HG02973 (cell line): ENCODE results near the gene NDFIP2.
A peak's percentile ranks its signal among the peaks of the same experiment; 100 is the strongest.

Experiments used
- ATAC-seq: cut with Tn5 transposase; IDR thresholded peaks from one replicate; pipeline ENCODE4 v1.9.1; 2021; ENCODE audit warnings: moderate library complexity; ENCODE audit not compliant: unreplicated experiment

Gene NDFIP2, protein sequence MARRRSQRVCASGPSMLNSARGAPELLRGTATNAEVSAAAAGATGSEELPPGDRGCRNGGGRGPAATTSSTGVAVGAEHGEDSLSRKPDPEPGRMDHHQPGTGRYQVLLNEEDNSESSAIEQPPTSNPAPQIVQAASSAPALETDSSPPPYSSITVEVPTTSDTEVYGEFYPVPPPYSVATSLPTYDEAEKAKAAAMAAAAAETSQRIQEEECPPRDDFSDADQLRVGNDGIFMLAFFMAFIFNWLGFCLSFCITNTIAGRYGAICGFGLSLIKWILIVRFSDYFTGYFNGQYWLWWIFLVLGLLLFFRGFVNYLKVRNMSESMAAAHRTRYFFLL

DNA sequence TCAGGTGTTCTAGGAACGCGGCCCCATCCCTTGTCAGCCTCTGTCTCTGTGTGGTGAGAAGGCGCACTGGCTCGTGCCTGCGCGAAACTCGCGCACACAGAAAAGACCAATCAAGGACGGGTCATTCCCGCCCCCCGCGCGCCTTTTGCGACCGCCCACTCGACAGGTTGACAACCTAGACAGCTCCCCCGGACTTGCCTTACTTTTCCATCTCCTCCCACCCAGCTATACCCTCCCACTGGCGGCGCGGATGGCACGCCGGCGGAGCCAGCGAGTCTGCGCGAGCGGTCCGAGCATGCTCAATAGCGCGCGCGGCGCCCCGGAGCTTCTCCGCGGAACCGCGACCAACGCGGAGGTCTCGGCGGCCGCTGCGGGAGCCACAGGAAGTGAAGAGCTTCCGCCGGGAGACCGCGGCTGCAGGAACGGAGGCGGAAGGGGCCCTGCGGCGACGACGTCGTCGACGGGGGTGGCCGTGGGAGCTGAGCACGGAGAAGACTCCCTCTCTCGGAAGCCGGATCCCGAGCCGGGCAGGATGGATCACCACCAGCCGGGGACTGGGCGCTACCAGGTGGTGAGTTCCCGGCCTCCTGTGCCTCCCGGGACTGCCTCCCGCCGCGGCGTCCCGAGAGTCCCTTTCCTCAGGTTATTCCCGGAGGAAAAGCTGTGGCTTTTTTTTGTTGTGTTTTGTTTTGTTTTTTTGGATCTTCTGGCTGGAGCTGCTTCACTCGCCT is at the start of gene NDFIP2:
TSS of gene NDFIP2 (plus strand) at position 202 of the 731 bp plus-strand sequence. CDS start at position 251, 49 bp downstream.
- ATAC-seq = peak; percentile 80

DNA sequence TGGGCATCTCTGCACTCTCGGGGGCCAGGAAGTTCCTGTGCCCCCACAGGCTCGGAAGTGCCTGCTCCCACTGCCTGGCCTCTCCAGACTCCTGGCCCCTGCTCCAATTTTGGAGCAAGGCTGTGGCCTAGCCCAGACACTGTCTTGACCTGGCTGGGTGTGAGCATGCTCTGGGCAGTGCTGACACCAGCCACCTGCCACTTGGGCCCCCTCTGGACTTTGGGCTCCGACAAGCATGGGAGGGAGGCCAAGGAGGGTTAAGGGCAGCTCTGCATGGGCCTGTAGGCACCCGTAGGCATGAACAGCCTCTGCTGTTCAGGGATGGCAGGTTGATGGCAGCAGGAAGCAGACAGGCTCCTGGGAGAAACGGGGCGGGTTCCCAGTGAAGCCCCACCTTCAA is 48.9 kb upstream of the NDFIP2 start:
- no peak for ATAC-seq

DNA sequence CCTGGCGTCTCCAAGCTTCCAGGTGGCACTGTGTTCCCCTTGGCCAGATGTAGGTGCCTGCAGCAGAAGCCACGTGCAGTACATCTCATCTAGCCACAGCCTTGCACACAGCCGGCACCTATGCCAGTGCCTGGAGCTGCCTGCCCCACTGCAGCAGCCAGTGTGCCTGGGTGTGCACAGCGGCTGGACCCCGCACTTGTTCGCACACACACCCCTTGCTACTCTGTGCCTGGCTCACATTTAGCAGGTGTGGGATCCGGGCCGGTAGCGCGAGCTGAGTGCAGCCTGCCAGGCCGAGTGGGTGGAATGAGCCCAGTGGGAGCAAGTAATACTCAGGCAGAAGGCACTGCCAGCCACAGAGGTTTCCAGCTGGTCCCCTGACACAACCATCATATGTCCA is 48.0 kb upstream of the NDFIP2 start:
- ATAC-seq = no peak

DNA sequence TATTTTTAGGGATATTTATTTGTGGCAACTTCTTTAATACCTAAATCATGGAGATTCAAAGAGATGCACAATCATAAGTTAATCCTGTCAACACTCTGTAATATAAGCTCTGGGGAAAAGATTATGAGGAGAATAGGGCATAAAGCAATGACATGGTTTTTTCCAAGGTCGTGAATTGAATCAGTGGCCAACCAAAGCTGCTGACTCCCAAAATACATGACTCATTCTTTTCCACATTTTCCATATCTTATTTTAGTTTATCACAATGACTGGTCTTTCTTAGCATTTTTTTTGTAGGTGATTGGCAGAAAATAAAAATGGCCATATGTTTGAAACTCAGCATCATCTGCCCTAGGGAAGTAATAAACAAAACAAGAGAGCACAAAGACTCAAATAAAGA is 46.4 kb upstream of the NDFIP2 start:
- no peak for ATAC-seq

DNA sequence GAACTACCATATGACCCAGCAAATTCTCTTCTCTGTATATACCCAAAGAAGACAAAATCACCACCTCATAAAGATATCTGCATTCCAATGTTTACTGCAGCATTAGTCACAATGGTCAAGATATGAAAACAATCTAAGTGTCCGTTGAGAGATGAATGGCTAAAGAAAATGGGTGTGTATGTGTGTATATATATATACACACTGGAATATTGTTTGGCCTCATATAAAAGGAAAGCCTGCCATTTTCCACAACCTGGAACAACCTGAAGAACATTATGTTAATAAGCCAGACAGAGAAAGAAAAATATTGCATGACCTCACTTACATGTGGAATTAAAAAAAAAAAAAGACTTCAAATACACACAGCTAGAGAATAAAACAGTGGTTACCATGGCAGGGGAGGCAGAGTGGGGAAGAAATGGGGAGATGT is 45.4 kb upstream of the NDFIP2 start:
- ATAC-seq = no peak

DNA sequence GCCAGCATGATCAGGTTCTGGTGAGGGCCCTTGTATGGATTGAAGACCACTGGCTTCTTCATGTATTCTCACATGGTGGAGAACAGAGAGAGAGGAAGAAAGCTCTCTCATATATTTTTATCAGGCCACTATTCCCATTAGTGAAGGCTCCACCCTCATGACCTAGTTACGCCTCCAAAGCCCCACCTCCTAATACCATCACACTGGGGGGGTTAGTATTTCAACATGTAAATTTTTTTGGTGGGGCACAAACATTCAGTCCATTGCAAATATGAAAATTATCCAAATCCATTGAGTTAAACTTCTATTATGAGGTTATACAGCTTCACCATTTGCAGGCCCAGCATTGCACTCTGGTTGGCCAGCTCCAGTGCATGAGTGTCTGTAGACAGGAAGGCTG is 41.7 kb upstream of the NDFIP2 start:
- ATAC-seq = no peak

DNA sequence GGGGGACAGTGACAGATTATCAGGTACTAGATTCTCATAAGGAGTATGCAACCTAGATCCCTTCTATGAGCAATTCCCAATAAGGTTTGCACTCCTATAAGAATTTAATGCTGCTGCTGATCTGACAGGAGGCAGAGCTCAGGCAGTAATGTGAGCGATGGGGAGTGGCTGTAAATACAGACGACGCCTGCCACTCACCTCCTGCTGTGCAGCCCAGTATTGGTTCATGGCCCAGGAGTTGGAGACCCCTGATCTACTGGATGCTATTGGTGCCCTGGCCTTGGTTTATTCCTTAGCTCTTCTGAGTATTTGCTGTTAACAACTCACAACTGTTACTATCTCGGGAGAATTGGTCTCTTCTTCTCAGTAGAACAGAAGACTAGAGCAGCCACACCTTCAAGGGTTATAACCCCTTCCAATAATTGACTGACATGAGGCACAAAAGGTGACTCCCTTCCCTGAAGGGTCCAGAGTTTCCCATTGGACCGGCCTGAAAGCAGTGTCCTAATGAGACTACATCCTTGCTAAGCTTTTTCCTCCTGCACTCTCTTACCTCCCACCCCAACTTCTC is 39.9 kb upstream of the NDFIP2 start:
- no peak for ATAC-seq

DNA sequence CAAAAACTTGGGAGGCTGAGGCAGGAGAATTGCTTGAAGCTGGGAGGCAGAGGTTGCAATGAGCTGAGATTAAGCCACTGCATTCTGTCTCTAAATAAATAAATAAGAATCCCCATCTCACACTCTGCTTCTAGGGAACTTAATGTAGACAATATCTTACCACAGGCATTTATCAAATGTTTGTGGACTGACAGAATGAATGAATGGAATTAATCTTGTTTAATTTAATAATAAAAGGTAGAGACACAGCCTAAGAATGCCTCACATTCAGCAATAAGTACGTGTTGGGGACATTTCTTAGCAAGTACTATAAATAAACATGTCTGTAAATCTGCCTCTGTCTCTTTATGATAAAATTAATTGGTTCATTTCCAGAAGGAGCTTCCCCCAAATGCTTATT is 38.7 kb upstream of the NDFIP2 start:
- no peak for ATAC-seq

DNA sequence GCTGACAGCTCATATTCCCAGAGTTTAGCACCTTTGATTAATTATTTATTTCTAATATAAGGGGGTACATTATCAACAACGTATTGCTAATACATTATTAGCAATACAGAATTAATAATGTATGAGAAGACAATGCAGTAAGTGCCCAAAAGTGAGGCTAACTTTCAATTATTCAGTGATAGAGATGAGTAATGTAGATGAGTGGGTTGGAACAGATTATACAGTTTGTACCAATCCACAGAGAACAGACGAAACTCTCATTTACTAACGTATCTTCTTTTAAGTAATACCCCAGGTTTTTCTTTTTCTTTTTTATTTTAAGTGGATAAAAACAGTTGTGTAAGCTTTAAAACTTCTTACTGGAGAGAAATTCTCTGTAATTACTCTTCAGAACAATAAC is 38.2 kb upstream of the NDFIP2 start:
- ATAC-seq = no peak

DNA sequence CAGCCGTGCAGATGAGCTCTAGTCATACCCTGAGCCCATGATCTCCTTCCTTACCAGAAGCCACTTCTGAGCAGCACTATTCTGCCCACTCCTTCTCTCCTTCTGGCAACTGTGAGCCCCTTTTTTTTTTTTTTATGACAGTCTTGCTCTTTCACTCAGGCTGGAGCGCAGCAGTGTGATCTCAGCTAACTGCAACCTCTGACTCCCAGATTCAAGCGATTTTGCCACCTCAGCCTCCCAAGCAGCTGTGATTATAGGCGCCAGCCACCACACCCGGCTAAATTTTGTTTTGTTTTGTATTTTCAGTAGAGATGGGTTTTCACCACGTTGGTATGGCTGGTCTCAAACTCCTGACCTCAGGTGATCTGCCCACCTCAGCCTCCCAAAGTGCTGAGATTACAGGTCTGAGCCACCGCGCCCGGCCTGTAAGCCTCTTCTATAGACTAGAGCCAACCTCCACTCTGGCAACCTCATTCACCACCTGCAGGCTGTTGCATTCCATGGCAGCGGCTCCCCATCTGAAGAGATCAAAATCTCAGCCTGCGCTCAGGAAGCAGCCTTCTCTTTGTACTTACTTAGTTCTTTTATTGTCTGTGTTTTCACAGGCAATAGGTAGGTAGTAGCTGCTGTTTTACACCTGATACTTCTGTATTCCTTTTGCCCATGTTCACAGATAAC is 34.8 kb upstream of the NDFIP2 start:
- no peak for ATAC-seq

DNA sequence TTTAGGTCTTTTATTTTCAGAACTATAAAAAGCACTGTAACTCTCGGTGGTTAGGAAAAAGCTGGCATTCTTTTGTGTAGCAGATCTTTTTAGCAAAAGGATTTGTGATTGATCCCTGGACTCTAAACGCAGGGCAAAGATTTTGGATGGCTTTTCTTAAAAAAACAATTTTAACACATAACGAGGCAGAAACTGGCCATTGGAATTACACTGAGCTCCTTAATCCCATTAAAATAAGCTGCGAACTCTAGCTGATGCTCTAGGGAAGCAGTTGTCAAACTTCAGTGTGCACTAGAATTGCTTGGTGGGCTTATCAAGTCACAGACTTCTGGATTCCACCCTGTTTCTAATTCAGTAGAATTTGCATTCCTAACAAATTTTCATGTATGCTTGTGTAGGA is 33.8 kb upstream of the NDFIP2 start:
- no peak for ATAC-seq

DNA sequence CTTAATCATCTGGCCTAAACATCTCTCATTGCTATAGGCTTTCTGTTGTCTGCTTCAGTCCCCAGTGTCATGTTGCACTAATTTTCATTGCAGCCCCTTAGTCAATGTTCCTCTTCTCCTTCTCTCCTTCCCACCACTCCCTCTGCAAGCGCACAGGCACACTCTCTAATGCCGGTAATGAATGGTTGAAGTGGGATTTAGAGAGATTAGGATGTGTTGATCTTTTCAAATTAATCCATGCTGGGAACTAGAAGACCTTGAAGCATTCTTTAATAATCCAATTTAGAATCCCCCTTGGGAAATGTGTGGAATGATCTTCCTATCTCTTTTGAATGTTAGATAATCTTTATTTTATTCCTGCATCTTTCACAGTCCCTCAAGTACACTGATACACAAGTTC is 33.2 kb upstream of the NDFIP2 start:
- no peak for ATAC-seq

DNA sequence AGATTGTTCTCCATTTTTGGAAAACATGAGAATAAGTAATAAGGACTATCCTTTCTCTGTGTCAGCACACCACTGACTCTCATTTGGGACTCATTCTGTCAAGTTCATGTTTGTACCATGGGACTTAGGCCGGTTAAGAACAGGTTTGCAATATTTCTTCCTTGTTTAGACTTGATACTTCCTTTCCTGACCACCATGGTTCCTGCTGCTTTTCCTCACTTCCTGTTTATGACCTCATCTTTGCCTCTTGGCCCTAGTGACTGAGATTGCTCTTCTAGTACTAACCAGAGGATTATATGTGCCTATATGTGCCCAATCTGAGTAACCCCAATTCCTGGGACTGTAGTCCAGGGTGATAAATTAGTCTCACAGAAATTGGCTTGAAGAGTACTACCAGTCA is 32.5 kb upstream of the NDFIP2 start:
- ATAC-seq = no peak

DNA sequence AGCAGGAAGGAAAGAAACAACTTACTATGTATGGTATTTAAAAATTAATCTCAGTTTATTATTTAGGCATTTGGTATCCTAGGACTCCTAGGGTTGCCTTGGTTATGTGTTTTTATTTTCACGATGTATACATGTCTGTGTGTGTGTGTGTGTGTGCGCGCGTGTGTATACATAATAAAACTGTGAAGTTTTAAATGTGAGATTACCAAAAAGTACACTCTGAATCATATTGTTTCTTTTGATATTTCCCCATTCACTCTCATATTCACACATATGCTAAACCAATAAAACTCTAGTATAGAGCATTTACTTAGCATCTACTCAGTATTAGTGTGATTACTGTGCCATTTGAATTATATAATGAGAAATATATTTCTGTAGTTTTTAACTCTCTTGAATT is 30.8 kb upstream of the NDFIP2 start:
- no peak for ATAC-seq

DNA sequence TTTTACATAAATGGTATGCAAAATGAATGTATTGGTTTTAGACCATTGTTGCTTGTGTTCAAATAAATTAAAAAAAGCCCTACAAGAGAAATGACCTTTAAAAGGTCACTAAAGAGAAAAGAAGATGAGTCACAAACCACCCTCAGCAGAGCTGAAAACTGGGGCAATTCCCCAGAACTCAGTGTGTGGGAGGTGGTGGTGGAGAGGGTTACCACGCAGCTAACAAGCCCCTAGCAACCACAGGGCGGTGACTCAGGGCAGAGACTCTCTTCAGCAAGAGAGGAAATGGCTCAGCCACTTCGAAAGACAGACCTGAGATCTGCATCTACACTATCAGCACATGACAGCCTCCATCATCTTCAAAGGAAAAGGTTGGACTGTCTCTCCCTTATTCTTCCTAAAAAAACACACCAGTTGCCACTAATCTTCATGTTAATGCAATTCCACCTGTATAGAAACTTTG is 29.4 kb upstream of the NDFIP2 start:
- ATAC-seq = peak; percentile 99

DNA sequence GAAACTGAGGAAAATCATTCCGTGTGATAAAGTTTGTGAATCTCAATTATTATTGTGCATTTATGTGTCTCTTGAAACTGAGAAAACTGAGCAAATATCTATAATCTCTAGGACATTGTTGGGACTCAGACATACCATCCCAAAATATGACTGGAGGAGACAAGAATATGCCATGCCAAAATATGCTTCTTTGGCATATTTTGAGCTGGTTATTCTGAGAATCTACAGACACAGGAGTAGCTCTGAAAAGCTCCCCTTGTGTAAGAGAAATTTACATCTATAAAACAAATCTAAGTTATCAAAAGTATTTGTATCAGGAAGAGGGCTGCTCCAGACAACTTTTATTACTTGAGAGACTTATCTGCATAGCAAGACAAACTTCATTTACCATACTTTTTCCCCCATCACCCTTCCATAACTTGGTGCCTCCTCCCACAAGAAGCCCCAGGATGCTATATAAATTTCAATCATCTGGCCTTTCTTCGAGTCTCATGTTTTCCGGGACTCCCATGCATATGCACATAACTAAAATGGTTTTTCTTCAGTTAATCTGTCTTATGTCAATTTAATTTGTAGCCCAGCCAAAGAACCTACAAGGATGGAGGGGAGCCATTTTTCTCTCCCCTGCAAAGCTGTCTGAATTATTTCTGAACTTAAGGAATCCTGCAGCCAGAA is 28.6 kb upstream of the NDFIP2 start:
- ATAC-seq = no peak

DNA sequence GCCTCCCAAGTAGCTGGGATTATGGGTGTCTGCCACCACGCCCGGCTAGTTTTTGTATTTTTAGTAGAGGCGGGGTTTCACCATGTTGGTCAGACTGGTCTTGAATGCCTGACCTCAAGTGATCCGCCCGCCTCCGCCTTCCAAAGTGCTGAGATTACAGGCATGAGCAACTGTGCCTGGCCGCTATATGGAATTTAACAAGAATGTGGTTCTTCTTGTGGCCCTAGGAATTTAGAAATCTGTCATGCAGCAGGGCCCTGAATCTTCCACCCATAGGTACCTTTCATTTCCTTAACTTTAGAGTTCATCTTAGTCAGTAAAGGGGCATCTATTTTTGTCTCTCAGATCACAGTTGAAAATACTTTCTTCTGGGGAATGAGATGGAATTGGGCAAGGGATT is 25.6 kb upstream of the NDFIP2 start:
- ATAC-seq = no peak

DNA sequence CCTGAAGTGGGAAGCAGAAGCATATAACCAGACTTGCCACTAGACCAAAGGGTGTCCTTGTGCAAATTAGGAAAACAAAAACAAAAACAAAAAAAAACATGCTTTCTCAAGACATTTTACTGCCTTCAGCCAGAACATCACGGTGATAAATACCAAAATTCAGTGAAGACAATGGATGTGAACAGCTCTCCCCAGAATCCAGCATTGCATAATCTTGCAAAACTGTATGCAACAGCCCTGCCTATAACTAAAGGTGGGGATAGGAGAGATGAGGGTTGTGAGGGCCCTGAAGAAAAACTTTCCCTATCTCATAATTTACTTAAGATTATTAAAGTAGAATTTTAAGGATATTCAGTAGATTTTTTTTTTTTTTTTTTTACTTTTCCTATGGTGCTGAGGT is 24.9 kb upstream of the NDFIP2 start:
- no peak for ATAC-seq

DNA sequence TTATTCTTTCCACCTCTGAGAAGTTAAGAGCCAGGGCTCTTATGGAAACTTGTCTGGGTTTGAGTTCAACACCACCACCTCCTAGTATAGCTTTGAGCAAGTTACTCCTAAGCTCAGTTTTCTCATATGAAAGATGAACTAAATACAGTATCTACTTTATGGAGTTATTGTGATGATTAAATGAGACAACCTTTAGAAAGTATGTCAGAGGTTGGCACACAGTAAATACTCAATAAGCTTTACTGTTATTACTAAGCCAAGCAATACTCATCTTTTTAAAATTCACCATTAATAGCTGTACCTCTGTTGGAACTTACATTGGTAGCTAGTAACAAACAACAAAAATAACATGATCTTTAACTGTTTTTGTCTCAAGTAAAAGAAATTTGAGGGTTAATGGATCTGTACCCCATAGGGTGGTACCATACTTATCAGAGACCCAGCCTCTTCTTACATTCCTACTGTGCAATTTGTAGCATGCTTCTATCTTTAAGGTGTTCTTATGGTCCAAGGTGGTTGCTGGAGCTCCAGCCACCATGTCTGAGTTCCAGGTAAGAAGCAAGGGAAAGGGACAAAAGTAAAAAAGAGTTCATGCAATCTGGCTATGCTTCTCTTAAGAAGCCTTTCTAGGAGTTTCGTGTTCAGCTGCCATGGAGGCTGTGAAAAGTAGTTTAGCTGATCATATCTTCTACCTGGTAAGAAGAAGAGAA is 24.1 kb upstream of the NDFIP2 start:
- peak; percentile 9 for ATAC-seq

DNA sequence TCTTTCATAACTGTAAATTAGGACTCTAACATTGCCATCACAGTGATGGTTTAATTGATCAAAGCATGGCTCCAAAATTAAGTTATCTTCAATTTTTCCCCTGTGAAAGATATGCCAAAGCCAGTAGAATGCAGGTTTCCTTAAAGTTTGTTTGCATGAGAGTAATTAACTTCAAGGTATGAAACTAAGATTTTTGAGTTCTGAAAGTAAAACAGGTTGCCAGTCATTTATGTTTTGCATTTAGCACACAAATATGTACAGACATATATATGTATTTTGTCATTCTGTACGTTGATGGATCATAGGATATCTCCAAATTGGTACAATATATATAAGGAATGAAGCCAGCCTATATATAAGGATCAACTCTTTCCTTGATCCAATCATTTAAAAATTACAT is 23.6 kb upstream of the NDFIP2 start:
- peak; percentile 69 for ATAC-seq
